Kasumi-1 (cell line): Measurements from ENCODE around the gene KCNQ1.

Source experiments
- DNase-seq, 2 experiments: peaks; one replicate each; lab custom pipeline; 2025; lab: John Stamatoyannopoulos, UW

The KCNQ1 gene

GRCh38 chr11:2550606-2550970, 105.8 kb downstream of the KCNQ1 start:
- no peak for DNase-seq

GRCh38 chr11:2551131-2551530, 106.3 kb downstream of the KCNQ1 start:
- no peak for DNase-seq

- no peak for DNase-seq
These were observed 107.4 kb downstream of the KCNQ1 start for GRCh38 chr11:2552210-2552609.

GRCh38 chr11:2553198-2553597, 108.4 kb downstream of the KCNQ1 start:
- DNase-seq: no peak

DNA sequence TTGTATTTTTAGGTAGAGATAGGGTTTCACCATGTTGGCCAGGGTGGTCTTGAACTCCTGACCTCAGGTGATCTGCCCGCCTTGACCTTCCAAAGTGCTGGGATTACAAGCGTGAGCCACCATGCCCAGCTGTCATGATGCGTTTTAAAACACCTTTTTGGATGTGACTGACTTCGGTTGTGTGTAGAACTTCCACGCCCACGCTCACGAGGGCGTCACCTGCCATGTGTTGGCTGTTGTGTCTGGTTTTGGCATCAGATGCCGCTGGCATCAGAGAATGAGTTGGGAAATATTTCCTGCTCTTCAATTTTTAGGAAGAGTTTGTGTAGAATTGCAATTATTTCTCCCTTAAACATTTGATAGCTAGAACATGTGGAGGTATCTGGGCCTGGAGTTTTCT, 109.1 kb downstream of the KCNQ1 start:
- no peak for DNase-seq

- DNase-seq: no peak
These were observed 109.8 kb downstream of the KCNQ1 start for GRCh38 chr11:2554338-2555207.

GRCh38 chr11:2555336-2555735, 110.5 kb downstream of the KCNQ1 start:
- DNase-seq: no peak

DNA sequence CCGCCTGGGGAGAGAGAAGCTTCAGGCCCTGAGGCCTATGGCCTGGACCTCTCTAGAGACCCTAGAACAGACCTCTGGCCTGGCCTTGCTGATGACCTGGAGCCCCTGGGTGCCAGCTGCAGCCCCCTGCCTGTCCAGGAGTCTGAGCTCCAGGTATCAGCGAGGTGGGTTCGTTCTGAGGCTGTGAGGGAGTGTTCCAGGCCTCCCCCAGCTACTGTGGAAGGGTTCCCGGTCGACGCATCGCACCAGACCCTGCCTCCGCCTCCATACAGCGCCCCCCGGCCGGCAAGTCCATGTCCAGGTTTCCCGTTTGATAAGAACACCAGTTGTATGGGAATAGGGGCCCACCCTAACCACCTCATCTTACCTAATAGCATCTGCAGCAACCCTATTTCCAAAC, 111.1 kb downstream of the KCNQ1 start:
- DNase-seq: no peak

DNA sequence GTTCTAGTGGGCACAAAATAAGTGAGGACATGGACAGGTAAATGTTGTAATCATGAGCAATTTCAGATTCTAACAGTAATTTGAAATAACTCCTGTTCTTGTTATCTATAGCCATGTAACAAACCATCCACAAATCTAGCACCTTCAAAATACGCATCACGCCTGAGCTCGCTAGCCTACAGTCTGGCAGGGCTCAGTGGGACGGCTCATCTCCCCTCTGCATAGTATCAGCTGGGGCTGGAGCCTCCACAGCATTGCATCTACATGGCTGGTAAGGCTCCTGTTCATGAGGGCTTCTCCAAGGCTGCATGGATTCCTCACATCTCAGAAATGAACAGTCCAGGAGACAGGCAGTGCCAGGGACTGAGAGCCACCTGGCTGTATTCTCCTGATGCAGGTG, 112.6 kb downstream of the KCNQ1 start:
- no peak for DNase-seq

DNA sequence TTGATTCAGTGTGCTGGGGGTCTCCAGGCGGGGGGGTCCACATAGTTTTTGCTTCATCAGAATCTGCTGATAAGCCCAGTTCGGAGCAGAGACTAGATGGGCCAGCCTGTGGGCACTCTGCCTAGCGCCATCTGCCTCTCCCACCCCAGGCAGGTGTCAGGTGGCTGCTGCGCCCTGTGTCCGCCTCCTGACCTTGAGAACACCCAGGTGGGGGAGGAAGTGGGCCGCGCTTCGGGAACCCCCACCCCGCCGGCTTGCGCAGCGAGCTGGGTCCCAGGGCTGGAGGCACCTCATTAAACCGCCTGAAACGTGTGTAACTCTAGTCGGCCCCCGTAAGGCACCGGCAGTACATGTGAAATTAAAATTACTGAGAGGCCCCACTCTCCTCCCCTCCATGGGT, 113.6 kb downstream of the KCNQ1 start:
- no peak for DNase-seq

DNA sequence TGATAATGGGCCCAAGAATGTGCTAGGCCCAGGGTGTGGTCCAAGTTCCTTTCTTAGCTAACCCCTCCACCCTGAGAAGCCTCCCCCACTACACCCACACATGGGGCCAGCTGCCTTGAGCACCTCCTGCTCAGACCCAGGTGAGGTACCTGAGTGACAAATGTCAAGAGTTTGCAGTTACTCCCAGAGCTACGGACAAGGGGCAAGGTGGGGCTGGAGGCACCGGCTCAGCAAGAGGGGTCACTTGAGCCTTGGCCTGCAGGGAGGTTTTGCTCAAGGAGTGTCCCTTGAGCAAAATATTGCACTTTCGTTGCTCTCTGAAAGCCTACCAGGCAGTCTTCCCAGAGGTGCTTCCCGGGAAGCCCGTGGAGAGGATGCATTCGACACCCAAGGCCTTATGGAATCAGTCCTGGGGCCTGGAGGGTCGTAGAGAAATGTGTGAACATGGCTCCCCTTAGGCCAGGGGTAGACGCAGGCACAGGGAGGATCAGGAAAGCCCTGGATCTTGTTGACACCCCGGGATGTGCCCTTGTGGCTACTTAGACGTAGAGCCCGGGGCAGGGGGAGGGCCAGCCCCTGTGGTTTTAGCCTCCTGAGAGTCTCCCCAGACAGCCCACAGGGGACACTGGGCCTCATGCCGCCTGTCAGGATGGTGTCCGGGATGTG, 114.2 kb downstream of the KCNQ1 start:
- DNase-seq: no peak

DNA sequence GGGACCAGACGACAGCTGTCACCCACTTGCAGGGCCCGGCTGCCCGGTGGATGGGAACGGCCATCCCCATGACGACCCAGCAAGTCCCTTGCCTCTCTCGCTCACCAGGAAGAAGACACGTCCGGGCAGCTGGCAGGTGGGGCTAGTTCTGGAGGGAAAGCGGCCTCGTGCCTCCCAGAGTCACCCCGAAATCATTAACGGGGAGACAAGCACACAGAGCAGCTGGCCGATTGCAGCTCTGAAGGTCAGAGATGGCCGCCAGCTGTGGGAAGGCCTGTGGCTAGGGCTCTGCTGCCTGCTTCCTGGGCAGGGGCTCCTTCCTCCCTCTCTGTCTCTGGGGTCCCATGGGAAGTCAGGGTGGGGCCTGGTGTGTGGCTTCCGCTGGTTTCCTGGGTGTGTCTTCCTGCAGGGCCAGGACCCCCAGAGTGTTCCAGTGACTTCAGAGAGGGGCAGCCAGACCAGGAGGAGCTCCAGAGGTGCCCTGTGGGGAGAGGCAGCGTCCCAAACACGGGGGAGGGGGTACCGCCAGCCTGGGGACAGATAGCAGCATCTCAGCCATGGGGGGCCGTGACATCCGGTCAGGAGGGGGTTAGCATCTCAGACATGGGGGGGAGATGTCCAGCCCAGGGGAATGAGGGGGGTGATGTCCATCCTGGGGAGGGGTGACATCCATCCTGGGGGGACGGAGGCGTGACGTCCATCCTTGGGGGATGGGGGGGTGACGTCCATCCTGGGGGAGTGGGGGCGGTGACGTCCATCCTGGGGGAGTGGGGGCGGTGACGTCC, 114.9 kb downstream of the KCNQ1 start:
- DNase-seq: no peak

- no peak for DNase-seq
These were observed 117.1 kb downstream of the KCNQ1 start for GRCh38 chr11:2561696-2562581.

GRCh38 chr11:2562890-2563212, 118.0 kb downstream of the KCNQ1 start:
- DNase-seq: no peak

DNA sequence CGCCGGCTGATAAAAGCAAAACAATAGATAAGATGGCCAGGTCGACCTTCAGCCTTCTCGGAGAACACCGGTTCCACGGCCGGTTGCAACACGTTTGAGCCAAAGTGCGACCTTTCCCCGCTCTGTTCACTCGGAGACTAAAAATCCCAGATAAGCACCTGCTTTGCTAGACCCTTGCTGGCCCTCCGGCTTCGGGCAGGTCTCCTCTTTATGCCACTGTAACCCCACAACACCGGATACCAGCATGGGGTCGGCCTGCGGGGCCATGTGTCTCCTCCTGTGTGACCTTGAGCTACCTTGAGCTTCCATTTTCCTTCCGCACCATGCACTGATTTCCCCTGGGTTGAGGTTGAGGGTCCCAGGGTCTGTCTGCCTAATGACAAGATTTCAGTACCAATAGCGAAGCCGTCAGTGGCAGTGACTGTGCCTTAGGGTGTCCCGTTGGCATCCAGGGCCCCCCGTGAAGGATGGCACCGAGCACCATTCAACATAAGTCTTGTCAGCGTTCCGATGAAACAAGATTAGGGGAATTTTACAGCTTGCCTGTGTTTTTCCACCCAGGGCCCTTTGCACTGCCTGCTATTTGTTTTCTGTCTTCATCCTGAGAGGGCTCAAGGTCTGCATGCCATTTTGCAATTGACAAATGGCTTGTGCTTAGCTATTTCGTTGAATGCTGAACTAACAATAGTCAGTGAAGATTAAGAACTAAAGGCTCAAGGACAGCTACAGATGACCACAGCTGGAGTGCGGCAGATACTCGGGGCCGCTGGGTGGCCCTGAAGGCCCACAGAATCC, 118.6 kb downstream of the KCNQ1 start:
- DNase-seq: no peak

- DNase-seq: no peak
These were observed 119.3 kb downstream of the KCNQ1 start for GRCh38 chr11:2564008-2564530.

- no peak for DNase-seq
These were observed 120.0 kb downstream of the KCNQ1 start for GRCh38 chr11:2564588-2565425.

DNA sequence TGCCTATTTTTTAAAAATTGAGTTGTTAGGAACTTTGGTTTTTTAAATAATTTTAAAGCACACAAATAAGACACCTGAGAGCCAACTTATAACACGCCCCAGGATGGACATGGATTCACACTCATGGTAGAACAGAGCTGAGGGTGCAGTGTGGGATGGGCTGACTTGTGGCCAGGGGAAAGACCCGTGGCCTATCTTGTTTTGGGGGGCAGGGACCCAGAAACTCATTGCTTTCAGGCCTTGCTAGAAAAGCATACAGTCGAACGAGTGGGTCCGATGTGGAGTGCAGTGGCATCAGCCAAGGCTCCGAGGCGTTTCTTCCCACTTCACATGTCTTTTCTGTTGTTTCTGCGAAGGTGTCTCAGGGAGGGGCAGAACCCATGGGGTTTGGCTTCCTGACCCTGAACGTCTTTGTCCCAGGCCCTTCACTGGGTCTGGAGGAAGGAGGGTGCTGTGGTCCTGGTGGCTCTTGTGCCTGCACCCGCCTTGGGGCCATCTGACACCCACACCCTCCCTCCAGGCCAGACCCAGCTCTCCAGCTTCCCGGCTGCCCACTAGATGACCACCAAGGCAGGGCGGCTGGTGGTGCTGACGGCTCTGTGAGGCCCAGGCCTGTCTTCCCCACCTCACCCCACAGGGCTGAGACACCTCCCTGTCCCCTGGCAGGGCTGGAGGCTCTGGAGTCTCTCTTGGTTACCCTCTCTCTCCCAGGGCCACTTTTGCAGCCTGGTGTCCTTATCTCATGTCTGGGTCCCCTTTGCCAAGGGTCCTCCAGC, 120.8 kb downstream of the KCNQ1 start:
- DNase-seq: no peak
